GM12878 (cell line): ENCODE measurements around the gene A2ML1.

Experiments
- CREM ChIP-seq: IDR thresholded peaks from 2 replicates; pipeline ENCODE4 v1.6.1; 2014; ENCODE audit warnings: antibody characterized with exemption, low read depth
- CUX1 ChIP-seq: IDR thresholded peaks from 2 replicates; pipeline ENCODE4 v1.6.1; 2012; ENCODE audit warnings: improper control_type of control experiment, low read depth, low read length; ENCODE audit not compliant: insufficient replicate concordance
- POLR2AphosphoS5 ChIP-seq: IDR thresholded peaks from 2 replicates; pipeline ENCODE4 v1.6.1; 2011; ENCODE audit warnings: mild to moderate bottlenecking, low read length, inconsistent platforms
- RFX5 ChIP-seq: IDR thresholded peaks from 2 replicates; pipeline ENCODE4 v1.6.1; 2011; ENCODE audit warnings: low read depth, low read length, improper control_type of control experiment
- SRF ChIP-seq, 2 experiments: IDR thresholded peaks; 2 replicates each; pipeline ENCODE4 v1.6.1; 2011; ENCODE audit warnings: low read depth in 2 of 2, low read length in 2 of 2, mild to moderate bottlenecking in 1 of 2, moderate library complexity in 1 of 2
- USF2 ChIP-seq: IDR thresholded peaks from 2 replicates; pipeline ENCODE4 v1.6.1; 2011; ENCODE audit warnings: low read depth, low read length, improper control_type of control experiment, borderline replicate concordance
- ZBTB33 ChIP-seq: fragments of 450-650 bp; IDR thresholded peaks from 2 replicates; pipeline ENCODE4 v1.6.1; 2017; ENCODE audit warnings: mild to moderate bottlenecking
- ZNF207 ChIP-seq: fragments of 450-650 bp; IDR thresholded peaks from 2 replicates; pipeline ENCODE4 v1.6.1; 2014; ENCODE audit warnings: antibody characterized with exemption, mild to moderate bottlenecking, borderline replicate concordance
- TF ChIP-seq, protein P1 (sequence below), 3 experiments: IDR thresholded peaks in 2 of 3; conservative IDR thresholded peaks in 1 of 3; 2 replicates each; pipeline ENCODE4 v1.5.1; 2011; ENCODE audit warnings: low read depth in 3 of 3, low read length in 3 of 3, mild to moderate bottlenecking in 3 of 3, control low read depth in 2 of 3, moderate library complexity in 2 of 3, inconsistent platforms in 1 of 3, mixed read lengths in 1 of 3; ENCODE audit not compliant: control insufficient read depth in 2 of 3, insufficient read depth in 1 of 3; ENCODE audit errors: extremely low read depth in 1 of 3
- TF ChIP-seq, protein P2 (sequence below): fragments of 450-650 bp; IDR thresholded peaks from 2 replicates; pipeline ENCODE4 v1.6.1; 2018; ENCODE audit warnings: mild to moderate bottlenecking, low read depth, moderate library complexity; ENCODE audit not compliant: partially characterized antibody
- TF ChIP-seq, protein P3 (sequence below): IDR thresholded peaks from 2 replicates; pipeline ENCODE4 v1.6.1; 2011; ENCODE audit warnings: mild to moderate bottlenecking, low read depth, low read length, moderate library complexity; ENCODE audit not compliant: insufficient replicate concordance

DNA sequence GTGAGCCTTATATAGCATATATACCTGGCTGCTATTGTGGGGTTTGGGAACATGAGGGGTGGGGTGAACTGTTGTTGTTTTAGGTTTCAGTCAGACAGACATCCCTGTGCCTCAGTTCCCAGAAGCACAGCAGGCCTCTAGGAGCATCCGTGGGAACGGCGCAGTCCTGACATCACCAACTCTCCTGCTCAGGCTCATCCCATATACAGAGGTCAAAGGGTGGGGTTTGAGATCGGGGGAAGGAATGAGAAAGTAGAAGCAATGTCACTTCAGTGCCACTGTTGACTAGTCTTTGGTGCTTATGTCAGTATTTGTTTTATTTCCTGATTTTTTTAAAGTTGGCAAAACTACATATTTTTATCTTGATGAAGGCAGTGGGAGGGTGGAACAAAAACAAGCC, 43.1 kb upstream of the A2ML1 start:
- TF ChIP-seq RFX5 (no peak), USF2 (no peak), CREM (no peak), ZNF207 (no peak), SRF (IDR thresholded peaks at IDR 0.05; ENCODE audit: low read depth in 2 of 2, low read length in 2 of 2) (no peak), ZBTB33 (no peak), POLR2AphosphoS5 (no peak), CUX1 (no peak)
- TF ChIP-seq, protein P1, sequence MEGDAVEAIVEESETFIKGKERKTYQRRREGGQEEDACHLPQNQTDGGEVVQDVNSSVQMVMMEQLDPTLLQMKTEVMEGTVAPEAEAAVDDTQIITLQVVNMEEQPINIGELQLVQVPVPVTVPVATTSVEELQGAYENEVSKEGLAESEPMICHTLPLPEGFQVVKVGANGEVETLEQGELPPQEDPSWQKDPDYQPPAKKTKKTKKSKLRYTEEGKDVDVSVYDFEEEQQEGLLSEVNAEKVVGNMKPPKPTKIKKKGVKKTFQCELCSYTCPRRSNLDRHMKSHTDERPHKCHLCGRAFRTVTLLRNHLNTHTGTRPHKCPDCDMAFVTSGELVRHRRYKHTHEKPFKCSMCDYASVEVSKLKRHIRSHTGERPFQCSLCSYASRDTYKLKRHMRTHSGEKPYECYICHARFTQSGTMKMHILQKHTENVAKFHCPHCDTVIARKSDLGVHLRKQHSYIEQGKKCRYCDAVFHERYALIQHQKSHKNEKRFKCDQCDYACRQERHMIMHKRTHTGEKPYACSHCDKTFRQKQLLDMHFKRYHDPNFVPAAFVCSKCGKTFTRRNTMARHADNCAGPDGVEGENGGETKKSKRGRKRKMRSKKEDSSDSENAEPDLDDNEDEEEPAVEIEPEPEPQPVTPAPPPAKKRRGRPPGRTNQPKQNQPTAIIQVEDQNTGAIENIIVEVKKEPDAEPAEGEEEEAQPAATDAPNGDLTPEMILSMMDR (IDR thresholded peaks at IDR 0.05 in 2 of 3, conservative IDR thresholded peaks at IDR 0.05 in 1 of 3; ENCODE audit: control insufficient read depth in 2 of 3, extremely low read depth in 1 of 3, insufficient read depth in 1 of 3, low read depth in 3 of 3, low read length in 3 of 3): no peak
- TF ChIP-seq, protein P2, sequence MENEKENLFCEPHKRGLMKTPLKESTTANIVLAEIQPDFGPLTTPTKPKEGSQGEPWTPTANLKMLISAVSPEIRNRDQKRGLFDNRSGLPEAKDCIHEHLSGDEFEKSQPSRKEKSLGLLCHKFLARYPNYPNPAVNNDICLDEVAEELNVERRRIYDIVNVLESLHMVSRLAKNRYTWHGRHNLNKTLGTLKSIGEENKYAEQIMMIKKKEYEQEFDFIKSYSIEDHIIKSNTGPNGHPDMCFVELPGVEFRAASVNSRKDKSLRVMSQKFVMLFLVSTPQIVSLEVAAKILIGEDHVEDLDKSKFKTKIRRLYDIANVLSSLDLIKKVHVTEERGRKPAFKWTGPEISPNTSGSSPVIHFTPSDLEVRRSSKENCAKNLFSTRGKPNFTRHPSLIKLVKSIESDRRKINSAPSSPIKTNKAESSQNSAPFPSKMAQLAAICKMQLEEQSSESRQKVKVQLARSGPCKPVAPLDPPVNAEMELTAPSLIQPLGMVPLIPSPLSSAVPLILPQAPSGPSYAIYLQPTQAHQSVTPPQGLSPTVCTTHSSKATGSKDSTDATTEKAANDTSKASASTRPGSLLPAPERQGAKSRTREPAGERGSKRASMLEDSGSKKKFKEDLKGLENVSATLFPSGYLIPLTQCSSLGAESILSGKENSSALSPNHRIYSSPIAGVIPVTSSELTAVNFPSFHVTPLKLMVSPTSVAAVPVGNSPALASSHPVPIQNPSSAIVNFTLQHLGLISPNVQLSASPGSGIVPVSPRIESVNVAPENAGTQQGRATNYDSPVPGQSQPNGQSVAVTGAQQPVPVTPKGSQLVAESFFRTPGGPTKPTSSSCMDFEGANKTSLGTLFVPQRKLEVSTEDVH: no peak
- TF ChIP-seq, protein P3, sequence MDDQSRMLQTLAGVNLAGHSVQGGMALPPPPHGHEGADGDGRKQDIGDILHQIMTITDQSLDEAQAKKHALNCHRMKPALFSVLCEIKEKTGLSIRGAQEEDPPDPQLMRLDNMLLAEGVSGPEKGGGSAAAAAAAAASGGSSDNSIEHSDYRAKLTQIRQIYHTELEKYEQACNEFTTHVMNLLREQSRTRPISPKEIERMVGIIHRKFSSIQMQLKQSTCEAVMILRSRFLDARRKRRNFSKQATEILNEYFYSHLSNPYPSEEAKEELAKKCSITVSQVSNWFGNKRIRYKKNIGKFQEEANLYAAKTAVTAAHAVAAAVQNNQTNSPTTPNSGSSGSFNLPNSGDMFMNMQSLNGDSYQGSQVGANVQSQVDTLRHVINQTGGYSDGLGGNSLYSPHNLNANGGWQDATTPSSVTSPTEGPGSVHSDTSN: no peak
